Stimulated activated CD8-positive, alpha-beta memory T cell treated with anti-CD3 and anti-CD28 coated beads, Interleukin-12 subunit alpha, Interleukin-12 subunit beta, amount 100 ng/mL, for 1 hour (primary cell): Measurements from ENCODE around the gene AFF3.

ENCODE experiments used
- DNase-seq: peaks from one replicate; pipeline ENCODE4 v3.0.0-alpha.2; 2020; ENCODE audit warnings: low read depth

AFF3 gene

DNA sequence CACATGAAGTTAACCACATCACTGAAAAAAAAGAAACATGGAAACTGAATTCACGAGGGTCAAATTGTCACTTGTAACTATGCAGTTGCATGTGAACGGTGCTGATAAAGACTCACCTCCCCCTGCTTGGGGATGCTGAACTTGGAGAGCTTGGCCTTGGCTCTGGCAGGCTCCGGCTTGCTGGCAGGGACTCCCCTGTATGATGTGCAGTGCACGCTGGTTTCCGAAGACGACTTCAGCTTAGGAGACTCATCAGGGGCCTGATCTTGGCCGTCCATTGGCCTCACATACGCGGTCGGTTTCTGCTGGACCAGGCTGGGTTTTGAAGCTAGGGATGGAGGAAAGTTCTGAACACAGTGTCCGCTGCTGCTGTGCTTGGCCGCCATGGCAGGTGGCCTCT, 135.9 kb downstream of the AFF3 start:
- no peak for DNase-seq

DNA sequence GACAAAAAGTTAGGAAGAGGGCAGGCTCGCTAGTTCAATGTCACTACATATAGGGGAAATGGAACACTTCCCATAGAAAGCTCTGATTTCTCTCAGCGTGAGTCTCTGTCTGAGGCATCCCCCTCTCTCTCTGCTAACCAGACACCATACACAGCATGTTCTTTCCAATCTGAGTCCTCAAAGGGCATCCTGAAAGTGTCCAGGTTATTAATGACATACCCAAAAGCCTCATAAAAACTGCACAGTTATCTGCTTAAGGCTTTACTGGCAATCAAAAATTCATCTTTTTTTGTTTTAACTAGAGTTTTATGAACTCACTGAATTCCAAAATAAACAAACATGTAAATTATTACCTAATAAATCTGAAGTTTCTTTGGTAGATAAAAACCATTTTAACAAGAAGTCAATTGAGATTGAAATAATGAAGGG, 137.4 kb downstream of the AFF3 start:
- no peak for DNase-seq

DNA sequence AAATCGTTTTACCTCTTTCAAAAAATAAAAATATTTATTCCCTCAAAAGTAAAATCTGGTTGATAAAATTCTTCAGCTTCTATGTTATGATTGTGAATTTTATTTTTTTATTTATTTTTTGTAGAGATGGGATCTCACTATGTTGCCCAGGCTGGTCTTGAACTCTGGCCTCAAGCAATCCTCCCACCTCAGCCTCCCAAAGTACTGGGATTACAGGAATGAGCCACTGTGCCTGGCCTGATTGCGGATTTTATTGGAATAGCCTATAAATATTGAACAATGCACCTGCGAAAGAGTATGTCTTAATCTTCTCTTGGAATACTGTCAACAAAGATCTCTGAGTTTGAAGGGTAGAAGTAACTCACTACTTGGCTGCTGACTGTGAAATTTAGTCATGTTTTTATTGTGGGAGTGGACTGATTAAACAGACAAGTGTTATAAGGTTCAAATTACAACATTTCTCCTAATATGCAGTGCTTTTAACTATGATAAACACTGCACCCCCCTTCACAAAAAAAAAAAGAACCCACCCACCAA, 138.0 kb downstream of the AFF3 start:
- no peak for DNase-seq

DNA sequence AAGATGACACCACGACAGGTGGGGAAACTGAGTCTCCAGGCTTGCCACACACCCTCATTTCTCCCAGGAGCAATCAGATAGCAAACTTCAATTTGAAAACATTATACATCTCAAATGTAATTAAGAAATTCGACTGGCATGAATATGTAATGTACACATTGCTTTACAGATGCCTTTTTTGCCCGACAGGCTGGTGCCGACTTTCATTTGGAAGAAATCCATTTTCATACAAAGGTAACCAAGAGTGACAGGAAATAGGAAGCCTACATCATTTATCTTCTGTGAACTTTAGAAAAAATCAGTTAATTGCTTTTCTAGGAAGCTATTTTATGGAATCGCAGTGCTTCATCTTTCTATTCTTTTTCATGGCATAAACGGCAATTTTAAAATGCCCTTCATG, 140.3 kb downstream of the AFF3 start:
- DNase-seq: no peak

DNA sequence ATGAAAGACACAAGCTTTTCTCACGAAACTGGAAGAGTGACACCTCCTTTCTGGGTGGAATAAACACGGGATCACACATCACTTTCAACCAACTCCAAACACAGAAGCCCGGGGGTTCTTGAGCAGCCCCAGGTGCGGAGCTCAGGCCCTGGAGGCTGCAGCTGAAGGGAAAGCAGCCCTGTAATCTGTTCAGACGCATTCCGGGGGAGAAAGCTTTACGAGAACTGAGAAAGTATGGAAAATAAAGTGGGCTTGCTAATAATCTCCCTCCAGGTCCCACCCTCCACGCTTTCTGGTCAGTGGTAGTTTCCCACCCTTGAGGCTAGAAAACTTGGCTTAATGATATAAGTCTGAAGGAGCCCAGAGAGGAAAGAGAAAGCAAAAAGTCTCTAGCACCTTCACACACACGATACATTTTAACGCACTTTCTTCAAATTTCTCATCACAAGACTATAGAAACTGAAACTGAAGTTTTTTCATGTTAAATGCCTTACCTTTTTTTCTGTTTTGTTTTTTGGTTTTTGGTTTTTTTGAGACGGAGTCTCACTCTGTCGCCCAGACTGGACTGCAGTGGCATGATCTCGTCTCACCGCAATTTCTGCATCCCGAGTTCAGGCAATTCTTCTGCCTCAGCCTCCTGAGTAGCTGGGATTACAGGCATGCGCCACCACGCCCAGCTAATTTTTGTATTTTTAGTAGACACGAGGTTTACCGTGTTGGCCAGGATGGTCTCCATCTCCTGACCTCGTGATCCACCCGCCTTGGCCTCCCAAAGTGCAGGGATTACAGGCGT, 141.3 kb downstream of the AFF3 start:
- no peak for DNase-seq

DNA sequence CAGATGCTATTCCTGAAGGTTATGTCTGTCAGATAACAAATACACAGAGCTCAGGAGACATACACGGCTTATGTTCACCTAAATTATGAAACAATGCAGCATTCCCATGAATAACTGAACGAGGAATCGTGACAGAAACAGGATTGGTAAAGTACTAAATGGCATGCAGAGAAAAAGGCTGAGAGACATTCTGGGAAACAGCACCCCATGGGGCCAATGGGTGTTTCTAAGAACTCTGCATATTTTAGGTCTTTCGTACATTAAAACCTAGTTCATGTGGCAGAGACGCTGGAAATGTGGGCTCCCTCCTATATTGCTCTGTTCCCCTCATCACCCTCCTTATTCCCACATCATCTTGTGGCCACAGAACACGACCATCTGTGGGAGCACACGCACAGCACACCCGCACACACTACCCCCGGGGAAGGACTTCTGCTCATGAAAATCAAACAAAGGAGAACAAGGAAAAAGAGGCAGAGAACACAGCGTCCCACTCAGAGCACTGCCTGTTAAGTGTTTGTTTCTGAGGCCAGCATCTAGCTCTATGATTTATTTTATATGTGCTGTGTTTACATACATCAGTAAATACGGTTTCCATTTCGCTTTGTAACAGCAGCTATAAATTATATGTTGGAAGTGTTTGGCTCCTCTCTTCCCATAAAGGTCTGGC, 143.6 kb downstream of the AFF3 start:
- no peak for DNase-seq

DNA sequence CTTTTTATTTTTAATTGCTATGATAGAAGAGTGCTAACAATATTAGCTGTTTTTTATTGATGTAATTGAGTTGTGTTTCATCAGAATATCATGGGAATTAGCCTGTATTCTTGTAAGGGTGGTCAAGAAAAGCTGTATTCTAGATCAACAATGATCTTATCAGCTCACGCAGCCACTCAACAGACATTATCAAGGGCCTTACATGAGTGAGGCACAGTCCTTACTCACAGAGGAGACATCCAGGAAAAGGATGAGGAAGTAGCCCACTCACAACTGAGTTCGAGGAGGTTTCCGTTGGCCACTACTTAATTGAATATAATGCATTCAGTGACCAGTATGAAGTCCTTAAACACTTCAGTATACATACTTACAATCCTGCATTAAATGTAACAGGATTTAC, 152.5 kb downstream of the AFF3 start:
- DNase-seq: no peak

DNA sequence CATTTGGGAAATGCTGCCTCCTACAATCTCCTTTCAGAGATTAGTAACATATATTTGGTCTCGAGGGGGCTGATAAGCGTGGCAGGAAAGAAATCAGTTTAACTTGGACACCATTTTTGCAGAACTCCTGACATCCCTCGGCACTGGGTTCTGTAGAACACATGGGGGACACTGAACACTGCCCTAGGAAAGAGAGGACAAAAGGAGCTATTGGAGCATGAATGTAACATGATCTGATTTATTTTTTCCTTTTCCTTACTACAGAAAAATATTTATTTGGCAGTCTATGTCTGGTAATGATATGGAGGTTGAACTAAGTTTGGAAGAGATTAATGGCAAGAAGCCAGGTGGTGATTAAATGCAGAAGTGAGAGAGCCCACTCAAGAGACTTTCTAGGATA, 153.8 kb downstream of the AFF3 start:
- no peak for DNase-seq

DNA sequence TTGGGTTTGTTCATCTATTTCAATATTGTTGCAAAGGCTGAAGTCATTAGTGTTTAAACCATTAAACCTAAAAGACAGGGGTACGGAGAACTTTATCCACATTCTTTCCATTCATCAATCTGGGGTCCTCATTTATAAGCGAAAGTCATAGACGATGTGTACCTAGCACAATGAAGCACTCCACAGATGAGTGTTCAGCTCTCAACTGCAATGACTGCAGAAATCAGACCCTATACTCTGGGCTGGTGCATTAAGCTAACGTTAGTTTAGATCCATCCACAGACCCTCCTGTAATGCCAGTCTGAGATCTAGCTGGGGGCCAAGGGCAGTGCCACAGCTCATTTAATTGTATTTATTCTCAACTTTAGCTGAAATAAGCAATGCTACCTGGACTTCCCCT, 155.2 kb downstream of the AFF3 start:
- no peak for DNase-seq

DNA sequence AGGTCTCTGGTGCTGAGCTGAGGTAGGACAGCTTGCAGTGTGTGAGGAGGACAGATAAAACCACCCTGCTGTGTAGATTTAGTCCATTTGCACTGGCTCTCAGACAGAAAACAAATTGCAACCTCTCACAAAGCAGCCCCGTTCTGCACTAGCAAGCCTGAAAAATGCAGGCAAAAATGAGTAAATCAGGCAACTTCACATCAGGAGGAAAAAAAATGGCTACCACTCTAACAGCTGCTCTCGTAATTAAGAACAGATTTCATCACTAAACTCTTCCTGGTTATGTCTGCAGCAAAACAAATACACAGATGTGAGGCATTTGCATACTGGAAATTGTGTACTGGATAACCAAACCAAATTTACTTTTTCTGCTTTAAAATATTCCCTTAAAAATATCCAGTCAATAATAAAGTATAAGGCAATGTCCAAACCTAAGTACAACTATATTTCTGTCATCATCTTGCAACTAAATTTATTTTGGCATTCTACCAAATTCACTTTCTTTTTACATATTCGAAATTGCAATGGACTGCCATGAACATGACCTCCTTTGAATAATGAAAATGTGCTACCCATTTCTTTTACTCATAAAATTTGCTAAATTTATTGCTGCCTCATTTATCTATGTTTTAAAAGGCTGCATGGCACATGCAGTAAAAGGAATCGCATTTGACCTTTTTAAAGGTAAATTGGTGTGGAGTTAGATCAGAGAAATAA, 157.4 kb downstream of the AFF3 start:
- no peak for DNase-seq

DNA sequence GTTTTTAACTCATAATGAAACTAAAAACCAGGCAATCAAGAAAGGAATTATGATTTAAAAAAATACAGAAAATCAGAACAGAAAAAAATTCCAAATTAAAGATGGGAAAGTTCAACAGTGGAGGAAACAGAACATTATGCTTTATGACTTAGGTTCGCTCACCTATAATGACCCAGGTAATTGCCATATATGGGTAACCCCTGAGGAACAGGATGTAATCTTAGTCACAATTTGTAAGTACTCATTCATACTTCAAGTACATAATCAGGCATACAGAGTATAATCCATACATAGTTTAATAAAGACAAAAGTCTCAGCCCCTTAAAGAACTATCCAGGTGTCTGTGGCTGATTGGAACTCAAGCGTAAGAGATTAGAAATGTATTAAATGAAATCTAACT, 159.6 kb downstream of the AFF3 start:
- no peak for DNase-seq

DNA sequence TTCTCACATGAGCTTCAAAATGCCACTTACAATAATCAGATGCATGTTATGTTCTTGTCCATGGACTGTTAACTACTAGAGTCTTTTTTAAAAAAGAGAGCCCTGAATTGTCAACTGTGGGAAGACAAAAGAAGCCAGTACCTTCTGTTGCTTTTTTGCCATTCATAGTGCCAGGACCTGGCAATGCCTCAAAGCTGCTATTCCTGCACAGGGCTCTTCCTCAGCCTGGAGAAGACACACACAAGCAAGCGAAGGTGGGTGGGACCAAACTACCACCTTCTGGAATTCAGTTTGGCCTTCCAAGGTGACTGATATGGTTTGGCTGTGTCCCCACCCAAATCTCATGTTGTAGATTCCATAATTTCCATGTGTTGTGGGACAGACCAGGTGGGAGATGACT, 160.6 kb downstream of the AFF3 start:
- no peak for DNase-seq

DNA sequence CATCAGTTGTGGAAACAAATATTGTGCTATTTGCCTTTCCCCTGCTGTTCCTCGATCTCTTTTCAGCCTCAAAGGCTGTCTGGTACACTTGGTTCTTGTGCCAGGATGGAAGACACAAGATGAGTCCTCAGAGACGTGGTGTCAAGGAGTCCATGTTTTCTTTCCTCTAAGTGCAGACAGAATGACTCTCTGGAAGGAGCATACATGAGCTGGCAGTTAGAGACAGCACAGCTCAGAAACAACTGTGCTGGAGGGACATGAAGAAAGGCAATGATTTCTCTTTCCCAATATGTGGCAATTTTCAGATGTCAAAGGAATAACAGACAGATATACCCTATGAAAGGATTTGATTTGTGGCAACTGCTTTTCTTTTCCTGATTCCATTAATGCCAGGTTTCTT, 162.2 kb downstream of the AFF3 start:
- DNase-seq: no peak

DNA sequence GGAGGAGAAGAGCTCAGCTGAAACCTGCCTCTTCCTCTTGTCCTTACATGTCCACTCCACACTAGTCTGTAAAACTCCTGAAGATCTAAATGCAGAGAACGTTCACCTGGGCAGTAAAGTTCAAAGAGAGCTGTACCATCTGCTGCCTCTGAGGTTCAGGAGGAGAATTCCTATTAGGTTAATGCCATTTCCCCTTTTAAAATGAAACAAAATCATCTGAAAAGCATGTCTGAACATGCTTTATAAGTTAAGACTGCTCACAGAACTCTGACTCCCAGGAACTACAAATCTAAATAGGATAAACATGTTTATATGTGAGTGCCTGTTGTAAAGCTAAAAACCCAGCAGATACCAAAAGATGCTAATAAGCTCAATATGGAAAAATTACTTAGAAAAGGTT, 164.4 kb downstream of the AFF3 start:
- DNase-seq: no peak

DNA sequence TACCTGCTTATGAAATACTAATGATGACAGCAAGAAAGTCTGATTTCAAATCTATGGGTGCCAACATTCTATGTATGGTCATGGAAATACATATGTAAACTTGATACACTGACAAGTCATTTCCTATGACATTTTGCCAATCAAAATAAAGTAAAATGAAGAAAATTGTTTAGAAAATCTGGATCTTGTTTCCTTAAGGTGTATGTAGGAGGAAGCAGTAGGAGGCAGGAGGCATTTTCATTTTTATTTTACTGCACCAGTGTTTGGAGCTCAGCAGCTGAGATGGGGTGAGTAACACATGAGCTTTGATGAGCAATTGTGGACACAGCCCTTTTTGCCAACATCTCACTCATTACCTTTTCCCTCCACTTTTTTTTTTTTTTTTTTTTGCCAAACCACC, 167.0 kb downstream of the AFF3 start:
- DNase-seq: no peak

DNA sequence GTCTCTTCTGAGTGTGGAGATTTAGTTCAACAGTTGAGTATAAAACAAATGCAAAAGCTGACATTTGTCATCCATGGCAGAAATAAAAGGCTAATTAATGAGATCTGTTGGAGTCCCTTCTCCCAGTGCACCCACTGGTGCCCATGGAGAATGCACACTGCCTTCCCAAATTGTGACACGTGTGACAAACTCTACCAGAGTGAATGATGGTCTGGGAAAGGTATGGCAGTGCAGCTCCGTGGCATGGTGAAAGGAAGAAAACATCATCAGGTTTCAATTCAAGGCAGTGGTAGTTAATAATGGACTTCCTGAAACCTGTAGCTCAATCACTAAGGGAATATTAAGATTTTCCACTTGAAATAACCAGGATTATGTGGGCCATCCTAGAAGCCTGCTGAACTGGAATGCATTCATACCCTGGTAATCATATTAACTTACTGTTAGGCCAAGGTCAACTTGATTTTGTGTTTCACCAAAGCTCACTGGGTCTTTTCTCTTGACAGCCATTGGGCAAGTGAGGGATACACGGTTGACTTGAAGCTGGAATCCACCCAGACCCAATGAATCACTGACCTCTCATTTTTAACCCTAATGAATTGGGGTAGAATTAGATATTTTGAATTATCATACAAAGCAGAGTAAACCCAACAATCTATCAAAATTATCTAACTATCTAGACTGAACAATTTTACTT, 167.6 kb downstream of the AFF3 start:
- DNase-seq: no peak

DNA sequence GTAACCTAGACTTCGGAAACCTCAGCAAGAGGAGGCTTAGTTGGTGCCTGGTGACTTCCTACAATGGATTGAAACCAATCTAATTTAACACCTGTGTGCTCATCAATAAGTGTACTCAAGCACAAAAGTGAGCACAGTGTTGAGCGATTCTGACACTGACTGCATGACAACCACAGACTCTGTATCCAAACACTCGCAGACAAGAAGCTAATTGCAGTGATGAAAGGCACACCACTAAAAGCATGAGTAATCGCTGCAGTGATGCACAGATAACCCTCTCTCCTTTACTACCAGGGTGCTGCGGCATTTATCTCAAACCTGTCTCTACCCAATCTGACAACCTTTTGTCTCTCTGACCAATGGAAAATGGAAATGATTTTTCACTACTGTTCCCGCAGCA, 168.1 kb downstream of the AFF3 start:
- no peak for DNase-seq

DNA sequence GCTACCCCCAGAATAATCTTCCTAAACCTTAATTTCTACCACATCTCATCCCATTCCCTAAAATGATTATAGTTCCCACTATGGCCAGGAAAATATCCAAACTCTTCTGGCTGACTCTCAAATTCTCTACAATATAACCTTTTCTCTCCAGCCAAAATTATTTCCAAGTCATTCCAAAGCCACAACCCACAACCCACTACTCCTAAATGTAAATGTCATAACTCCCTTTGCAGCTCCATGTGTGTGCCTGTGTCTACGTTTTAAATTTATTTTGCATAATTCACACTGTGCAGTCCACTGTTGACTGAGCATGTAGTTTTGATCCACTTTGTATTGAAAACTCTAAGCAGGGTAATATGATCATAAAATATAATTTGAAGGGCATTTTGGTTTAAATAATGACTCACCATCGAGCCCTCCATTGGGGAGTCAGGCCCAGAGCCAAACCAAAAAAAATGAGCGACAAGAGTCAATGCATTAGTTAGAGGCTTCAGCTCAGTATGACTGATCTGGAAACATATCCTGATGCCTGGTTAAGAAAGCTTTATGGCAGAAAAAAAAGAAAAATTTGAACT, 171.0 kb downstream of the AFF3 start:
- DNase-seq: no peak

DNA sequence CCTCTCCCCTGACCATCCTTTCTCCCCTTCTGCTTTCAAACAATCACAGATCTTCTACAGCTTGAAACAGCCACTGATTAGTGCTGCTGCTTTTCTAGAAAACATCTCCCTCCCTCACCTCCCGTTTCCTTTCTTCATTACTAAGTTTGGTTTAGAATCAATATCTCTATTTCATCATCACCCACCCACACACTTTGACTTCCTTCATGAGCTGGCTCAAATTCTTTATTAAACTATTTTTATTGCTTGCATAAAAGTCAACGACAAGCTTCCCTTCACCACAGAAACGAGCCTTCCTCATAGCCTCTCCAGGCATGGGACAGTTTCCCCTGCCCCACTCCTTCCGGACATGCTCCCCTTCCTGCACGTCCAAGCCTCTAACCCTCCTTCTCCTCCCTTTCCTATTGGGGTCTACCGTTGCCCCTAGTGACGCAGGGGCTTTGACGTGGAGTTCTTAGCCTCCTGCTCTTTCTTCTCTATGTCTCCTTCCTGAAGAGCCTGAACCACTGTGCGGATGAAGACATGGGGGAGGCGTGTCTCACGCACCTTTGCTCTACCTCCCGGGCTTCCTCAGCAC, 172.0 kb downstream of the AFF3 start:
- DNase-seq: no peak

DNA sequence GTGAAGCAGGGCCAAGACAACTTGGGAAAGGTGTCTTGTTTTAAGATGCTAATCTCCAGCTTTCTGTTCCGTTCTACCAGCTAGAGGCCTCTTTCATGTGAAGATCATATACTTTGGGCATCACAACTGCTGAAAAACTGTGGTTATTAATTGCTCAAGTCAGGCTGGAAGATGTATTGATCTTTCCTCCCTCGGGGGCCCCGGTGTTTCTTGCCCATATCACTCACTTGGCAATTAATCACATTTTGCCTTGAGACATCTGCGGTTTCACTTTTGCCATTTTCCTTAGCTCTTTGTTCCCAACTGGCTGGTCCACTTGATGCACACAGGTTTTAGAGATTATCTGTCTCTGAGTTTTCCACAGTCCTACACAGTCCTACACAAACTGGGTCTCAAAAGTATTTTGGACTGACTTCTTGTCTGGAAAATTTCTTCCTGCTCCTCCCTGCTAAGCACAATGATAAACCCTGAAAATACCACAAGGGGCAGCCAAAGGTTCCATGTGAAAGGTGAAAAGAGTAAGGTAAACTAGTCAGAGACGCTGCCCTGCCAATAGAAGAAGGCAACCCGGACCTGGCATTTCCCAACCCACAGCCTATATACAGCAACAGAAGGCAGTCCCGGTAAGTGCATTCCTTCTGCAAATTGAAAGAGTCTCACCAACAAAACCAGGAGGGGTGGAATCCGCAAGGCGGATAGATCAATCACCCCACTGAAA, 181.0 kb downstream of the AFF3 start:
- DNase-seq: no peak

DNA sequence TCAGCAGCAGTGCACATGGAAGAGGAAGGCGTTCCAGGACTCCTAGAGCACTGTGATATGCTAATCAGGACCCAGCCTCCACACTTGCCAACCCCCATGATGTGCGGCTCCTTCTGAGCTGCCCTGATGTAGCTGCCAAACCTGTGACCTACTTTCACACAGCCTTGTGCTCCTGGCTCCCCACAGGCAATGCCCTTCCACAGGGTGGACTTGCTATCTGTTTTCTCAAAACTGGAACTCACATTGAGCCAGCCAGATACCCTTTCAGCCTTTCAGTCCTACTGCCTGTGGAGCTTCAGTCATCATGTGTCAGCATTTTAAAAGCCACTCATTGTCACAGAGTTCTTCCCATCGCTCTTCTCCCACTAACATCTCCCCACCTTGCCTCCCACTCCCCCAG, 181.6 kb downstream of the AFF3 start:
- no peak for DNase-seq
